PFSK-1 (cell line): ENCODE data around the gene MAP2K5.

Experiments used
- FOXP2 ChIP-seq: optimal IDR thresholded peaks from 2 replicates; pipeline ENCODE3; 2011; ENCODE audit warnings: borderline replicate concordance, control low read depth, inconsistent platforms; ENCODE audit not compliant: insufficient read depth; ENCODE audit errors: extremely low read length, extremely low read depth
- POLR2AphosphoS5 ChIP-seq: IDR thresholded peaks from 2 replicates; pipeline ENCODE4 v1.6.1; 2012; ENCODE audit warnings: low read depth, mild to moderate bottlenecking, control low read depth, low read length, moderate library complexity
- SIN3A ChIP-seq: IDR thresholded peaks from 2 replicates; pipeline ENCODE4 v1.6.1; 2012; ENCODE audit warnings: mild to moderate bottlenecking, low read length, moderate library complexity, borderline replicate concordance; ENCODE audit not compliant: insufficient read depth
- TAF1 ChIP-seq: IDR thresholded peaks from 2 replicates; pipeline ENCODE4 v1.6.1; 2012; ENCODE audit warnings: low read length, control low read depth, borderline replicate concordance; ENCODE audit not compliant: insufficient read depth
- TF ChIP-seq, protein P1 (sequence below), 2 experiments: IDR thresholded peaks; 2 replicates each; pipeline versions ENCODE4 v1.6.1 to v1.8.0; 2011 to 2012; ENCODE audit warnings: low read depth in 2 of 2, low read length in 2 of 2, control low read depth in 1 of 2, inconsistent platforms in 1 of 2, mild to moderate bottlenecking in 1 of 2, moderate library complexity in 1 of 2; ENCODE audit not compliant: insufficient read depth in 1 of 2

- no peak for TF ChIP-seq SIN3A
- TF ChIP-seq, protein P1, sequence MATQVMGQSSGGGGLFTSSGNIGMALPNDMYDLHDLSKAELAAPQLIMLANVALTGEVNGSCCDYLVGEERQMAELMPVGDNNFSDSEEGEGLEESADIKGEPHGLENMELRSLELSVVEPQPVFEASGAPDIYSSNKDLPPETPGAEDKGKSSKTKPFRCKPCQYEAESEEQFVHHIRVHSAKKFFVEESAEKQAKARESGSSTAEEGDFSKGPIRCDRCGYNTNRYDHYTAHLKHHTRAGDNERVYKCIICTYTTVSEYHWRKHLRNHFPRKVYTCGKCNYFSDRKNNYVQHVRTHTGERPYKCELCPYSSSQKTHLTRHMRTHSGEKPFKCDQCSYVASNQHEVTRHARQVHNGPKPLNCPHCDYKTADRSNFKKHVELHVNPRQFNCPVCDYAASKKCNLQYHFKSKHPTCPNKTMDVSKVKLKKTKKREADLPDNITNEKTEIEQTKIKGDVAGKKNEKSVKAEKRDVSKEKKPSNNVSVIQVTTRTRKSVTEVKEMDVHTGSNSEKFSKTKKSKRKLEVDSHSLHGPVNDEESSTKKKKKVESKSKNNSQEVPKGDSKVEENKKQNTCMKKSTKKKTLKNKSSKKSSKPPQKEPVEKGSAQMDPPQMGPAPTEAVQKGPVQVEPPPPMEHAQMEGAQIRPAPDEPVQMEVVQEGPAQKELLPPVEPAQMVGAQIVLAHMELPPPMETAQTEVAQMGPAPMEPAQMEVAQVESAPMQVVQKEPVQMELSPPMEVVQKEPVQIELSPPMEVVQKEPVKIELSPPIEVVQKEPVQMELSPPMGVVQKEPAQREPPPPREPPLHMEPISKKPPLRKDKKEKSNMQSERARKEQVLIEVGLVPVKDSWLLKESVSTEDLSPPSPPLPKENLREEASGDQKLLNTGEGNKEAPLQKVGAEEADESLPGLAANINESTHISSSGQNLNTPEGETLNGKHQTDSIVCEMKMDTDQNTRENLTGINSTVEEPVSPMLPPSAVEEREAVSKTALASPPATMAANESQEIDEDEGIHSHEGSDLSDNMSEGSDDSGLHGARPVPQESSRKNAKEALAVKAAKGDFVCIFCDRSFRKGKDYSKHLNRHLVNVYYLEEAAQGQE (IDR thresholded peaks at IDR 0.05; ENCODE audit: insufficient read depth in 1 of 2, low read depth in 2 of 2, low read length in 2 of 2) = no peak
- no peak for TF ChIP-seq POLR2AphosphoS5
- TF ChIP-seq TAF1 = no peak
- TF ChIP-seq FOXP2 = no peak
Measured at GRCh38 chr15:67765701-67766100, 223.2 kb downstream of the MAP2K5 start.
